Effector memory CD4-positive, alpha-beta T cell (primary cell): ENCODE measurements around the gene MIAT.

Source experiments
- DNase-seq, 3 donors: peaks; one replicate each; pipeline ENCODE4 v3.0.0-alpha.2; 2020
- H3K27ac ChIP-seq: 2 replicates; pipeline ENCODE4 v1.7.0; 2013; ENCODE audit warnings: mild to moderate bottlenecking, low read length, moderate library complexity; ENCODE audit not compliant: insufficient read depth, poor library complexity, severe bottlenecking
- H3K27me3 ChIP-seq: replicated peaks from 2 replicates; pipeline ENCODE4 v1.7.0; 2013; ENCODE audit warnings: mild to moderate bottlenecking, low read length; ENCODE audit not compliant: insufficient read depth, control insufficient read depth, poor library complexity, severe bottlenecking
- H3K36me3 ChIP-seq: 2 replicates; pipeline ENCODE4 v1.7.0; 2013; ENCODE audit warnings: mild to moderate bottlenecking, low read length, moderate library complexity; ENCODE audit not compliant: control insufficient read depth, insufficient read depth
- H3K4me1 ChIP-seq: 2 replicates; pipeline ENCODE4 v1.7.0; 2013; ENCODE audit warnings: low read length, mild to moderate bottlenecking; ENCODE audit not compliant: control insufficient read depth, insufficient read depth, poor library complexity, severe bottlenecking
- H3K4me3 ChIP-seq: 2 replicates; pipeline ENCODE4 v1.7.0; 2013; ENCODE audit warnings: low read length, low read depth, mild to moderate bottlenecking; ENCODE audit not compliant: insufficient read depth, poor library complexity, severe bottlenecking
- H3K9me3 ChIP-seq: 2 replicates; pipeline ENCODE4 v1.7.0; 2013; ENCODE audit warnings: mild to moderate bottlenecking, low read length, moderate library complexity; ENCODE audit not compliant: control insufficient read depth

Gene MIAT

GRCh38 chr22:26674211-26675190, 17.1 kb downstream of the MIAT start:
- no peaks in the 10 kb centered on the region for H3K27me3 ChIP-seq
- peak overlapping the region; percentile 70 for H3K4me3 ChIP-seq
- H3K9me3 ChIP-seq = no peaks in the 10 kb centered on the region
- peaks cover 4% of the 10 kb centered on the region for H3K36me3 ChIP-seq
- peak overlapping the region; percentile 96 for H3K27ac ChIP-seq
- DNase-seq = no peak
- H3K4me1 ChIP-seq = peaks cover 64% of the 10 kb centered on the region

GRCh38 chr22:26675687-26676268, 18.4 kb downstream of the MIAT start:
- peaks cover 15% of the 10 kb centered on the region for H3K36me3 ChIP-seq
- no peaks in the 10 kb centered on the region for H3K27me3 ChIP-seq
- H3K27ac ChIP-seq = peak overlapping the region; percentile 96
- H3K4me3 ChIP-seq = no peak overlapping the region
- DNase-seq = no peak
- H3K9me3 ChIP-seq = no peaks in the 10 kb centered on the region
- peaks cover 61% of the 10 kb centered on the region for H3K4me1 ChIP-seq

GRCh38 chr22:26677217-26677616, 19.8 kb downstream of the MIAT start:
- H3K27ac ChIP-seq = no peak overlapping the region

GRCh38 chr22:26679003-26679629, 21.7 kb downstream of the MIAT start:
- Histone ChIP-seq H3K36me3 (peaks cover 40% of the 10 kb centered on the region), H3K27me3 (no peaks in the 10 kb centered on the region), H3K4me3 (no peak overlapping the region), H3K27ac (no peak overlapping the region), H3K9me3 (no peaks in the 10 kb centered on the region), H3K4me1 (peaks cover 33% of the 10 kb centered on the region)
- DNase-seq = peak; percentile 36 to 61 (median 47)

More at GRCh38 chr22:26677217-26677616, 19.8 kb downstream of the MIAT start:
- Histone ChIP-seq H3K9me3 (no peaks in the 10 kb centered on the region), H3K27me3 (no peaks in the 10 kb centered on the region), H3K36me3 (peaks cover 28% of the 10 kb centered on the region), H3K4me1 (peaks cover 47% of the 10 kb centered on the region), H3K4me3 (no peak overlapping the region)
- no peak for DNase-seq

GRCh38 chr22:26680485-26680884, 23.1 kb downstream of the MIAT start:
- peaks cover 40% of the 10 kb centered on the region for H3K36me3 ChIP-seq

GRCh38 chr22:26681395-26681821, 24.0 kb downstream of the MIAT start:
- Histone ChIP-seq H3K36me3 (peaks cover 40% of the 10 kb centered on the region), H3K4me3 (no peak overlapping the region), H3K27ac (no peak overlapping the region), H3K4me1 (peaks cover 11% of the 10 kb centered on the region), H3K9me3 (no peaks in the 10 kb centered on the region), H3K27me3 (no peaks in the 10 kb centered on the region)
- no peak for DNase-seq

More at GRCh38 chr22:26680485-26680884, 23.1 kb downstream of the MIAT start:
- no peak for DNase-seq
- H3K27ac ChIP-seq = no peak overlapping the region
- no peaks in the 10 kb centered on the region for H3K9me3 ChIP-seq
- peaks cover 20% of the 10 kb centered on the region for H3K4me1 ChIP-seq
- no peaks in the 10 kb centered on the region for H3K27me3 ChIP-seq
- no peak overlapping the region for H3K4me3 ChIP-seq

- no peak overlapping the region for H3K27ac ChIP-seq
- DNase-seq = no peak
- peaks cover 1% of the 10 kb centered on the region for H3K4me1 ChIP-seq
- H3K9me3 ChIP-seq = no peaks in the 10 kb centered on the region
- peaks cover 36% of the 10 kb centered on the region for H3K36me3 ChIP-seq
- no peak overlapping the region for H3K4me3 ChIP-seq
- H3K27me3 ChIP-seq = no peaks in the 10 kb centered on the region
Measured at GRCh38 chr22:26684168-26684567, 26.8 kb downstream of the MIAT start.

GRCh38 chr22:26685601-26686000, 28.2 kb downstream of the MIAT start:
- Histone ChIP-seq H3K27ac (no peak overlapping the region), H3K4me1 (peaks cover 4% of the 10 kb centered on the region), H3K4me3 (no peak overlapping the region), H3K9me3 (no peaks in the 10 kb centered on the region), H3K27me3 (no peaks in the 10 kb centered on the region), H3K36me3 (peaks cover 26% of the 10 kb centered on the region)
- DNase-seq = no peak

GRCh38 chr22:26687439-26687838, 30.1 kb downstream of the MIAT start:
- H3K27me3 ChIP-seq = no peaks in the 10 kb centered on the region
- H3K27ac ChIP-seq = no peak overlapping the region
- peaks cover 7% of the 10 kb centered on the region for H3K4me1 ChIP-seq
- no peaks in the 10 kb centered on the region for H3K9me3 ChIP-seq
- no peak overlapping the region for H3K4me3 ChIP-seq
- no peak for DNase-seq
- H3K36me3 ChIP-seq = peaks cover 10% of the 10 kb centered on the region
